Cerebellar cortex (tissue), 1 donor: ENCODE data around the gene OTOG.

ENCODE experiments used
- DNase-seq: peaks from one replicate; pipeline ENCODE4 v3.0.0-alpha.2; 2015; ENCODE audit warnings: low spot score

OTOG gene

GRCh38 chr11:17560281-17561110 lies 13.4 kb downstream of the OTOG start:
- DNase-seq = no peak

DNA sequence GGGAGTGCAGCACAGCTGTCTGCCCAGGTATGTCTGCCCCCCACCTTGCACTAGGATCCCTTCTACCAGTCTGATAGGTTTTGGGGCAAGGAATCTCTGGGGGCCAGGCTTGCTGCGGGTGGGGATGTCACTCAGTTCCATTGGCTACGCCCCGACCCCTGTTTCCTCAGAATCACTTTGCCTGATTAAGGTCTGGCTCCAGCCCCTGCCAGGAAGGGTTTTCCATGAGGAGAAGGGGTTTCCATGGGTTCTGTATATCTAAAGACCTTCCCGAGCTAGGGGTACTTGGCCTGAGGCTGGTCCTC lies 14.0 kb downstream of the OTOG start:
- DNase-seq = no peak

- no peak for DNase-seq
Observed at GRCh38 chr11:17561526-17561925, 14.5 kb downstream of the OTOG start.

GRCh38 chr11:17563231-17563646 lies 16.2 kb downstream of the OTOG start:
- DNase-seq = no peak

GRCh38 chr11:17563961-17564686 lies 17.1 kb downstream of the OTOG start:
- DNase-seq = no peak

GRCh38 chr11:17564687-17565042 lies 17.6 kb downstream of the OTOG start:
- no peak for DNase-seq

DNA sequence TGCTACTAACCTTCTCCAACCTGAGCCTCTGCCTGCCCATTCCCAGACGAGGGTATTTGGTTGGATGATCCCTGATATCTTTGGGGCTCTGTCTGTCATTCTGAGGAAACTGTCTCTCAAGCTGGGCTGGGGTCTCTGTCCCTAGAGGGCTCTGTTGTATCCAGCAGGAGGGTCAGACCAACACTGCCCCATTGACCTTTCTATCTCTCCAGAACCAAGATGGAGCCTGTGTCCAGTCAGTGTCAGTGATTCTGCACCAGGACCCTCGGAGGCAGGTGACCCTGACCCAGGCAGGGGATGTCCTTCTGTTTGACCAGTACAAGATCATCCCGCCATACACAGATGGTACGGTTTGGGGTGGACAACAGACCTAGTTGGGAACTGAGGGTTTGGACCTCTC lies 21.9 kb downstream of the OTOG start:
- no peak for DNase-seq

DNA sequence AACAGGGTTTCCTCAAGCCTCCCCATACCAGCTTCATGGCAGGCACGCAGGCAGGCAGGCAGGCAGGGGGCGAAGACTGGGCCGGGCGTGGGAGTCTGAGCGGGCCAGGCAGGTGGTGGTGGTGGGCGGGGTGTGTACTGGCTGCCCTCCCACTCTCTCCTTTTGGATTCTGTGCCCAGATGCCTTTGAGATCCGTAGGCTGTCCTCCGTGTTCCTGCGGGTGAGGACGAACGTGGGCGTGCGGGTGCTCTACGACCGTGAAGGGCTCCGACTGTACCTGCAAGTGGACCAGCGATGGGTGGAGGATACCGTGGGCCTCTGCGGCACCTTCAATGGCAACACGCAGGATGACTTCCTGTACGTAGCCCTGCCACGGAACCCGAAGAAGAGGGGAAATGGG lies 23.0 kb downstream of the OTOG start:
- DNase-seq = no peak

DNA sequence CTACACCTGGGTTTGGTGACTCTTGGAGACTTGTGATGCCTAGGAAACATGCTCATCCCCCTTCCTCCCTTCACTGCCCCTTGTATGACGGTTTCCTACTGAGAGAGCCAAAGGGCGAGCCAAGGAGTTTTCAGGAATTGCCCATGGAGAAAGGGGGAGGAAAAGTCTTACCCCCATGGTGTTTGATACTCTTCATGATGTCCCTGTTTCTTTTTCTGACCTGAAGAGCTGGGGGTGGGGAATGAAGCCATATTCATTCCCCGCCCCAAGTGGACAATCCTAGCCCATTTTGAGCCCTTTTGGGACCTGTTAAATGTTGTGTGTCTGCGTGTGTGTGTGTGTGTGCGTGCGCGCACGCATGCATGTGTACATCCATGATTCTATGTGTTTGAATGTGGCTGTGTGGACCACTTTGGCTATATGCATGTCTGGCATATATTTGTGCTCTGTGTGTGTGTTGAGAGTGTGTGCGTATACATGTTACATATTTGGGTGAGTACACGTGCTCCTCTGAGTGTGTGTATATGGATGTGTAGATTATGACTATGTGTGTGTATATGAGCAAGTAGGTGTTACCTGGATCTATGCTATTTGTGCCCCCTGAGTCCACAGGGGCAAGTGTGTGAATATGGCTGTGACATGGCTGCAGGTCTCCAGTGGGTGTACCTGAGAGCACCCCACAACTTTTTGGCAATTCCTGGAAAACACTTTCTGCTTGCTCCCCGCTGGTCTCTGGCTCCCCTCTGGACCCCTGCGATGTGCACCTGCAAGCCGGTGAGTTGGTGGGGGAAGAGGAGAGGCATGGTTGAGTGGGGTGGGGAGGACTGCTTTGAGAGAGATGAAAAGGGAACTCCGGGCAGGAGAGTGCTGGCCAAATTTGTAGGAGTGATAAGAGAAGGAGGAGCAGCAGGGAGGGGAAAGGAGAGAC lies 24.6 kb downstream of the OTOG start:
- DNase-seq = no peak

DNA sequence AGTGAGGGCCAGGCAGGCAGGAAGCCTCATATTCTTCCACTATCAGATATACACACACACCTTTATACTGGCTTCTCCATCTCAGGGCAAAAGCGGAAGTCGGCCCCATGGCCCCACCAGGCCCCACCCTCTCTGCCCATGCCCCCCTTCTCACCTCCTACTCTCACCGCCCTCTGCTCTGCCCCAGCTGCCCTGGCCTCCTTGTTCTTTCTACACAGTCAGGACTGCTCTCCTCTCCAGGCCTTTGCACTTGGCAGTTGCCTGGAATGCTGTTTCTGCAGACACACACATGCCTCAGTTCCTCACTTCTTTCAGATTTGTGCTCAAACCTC lies 25.3 kb downstream of the OTOG start:
- no peak for DNase-seq

GRCh38 chr11:17572791-17573460 lies 25.9 kb downstream of the OTOG start:
- no peak for DNase-seq

DNA sequence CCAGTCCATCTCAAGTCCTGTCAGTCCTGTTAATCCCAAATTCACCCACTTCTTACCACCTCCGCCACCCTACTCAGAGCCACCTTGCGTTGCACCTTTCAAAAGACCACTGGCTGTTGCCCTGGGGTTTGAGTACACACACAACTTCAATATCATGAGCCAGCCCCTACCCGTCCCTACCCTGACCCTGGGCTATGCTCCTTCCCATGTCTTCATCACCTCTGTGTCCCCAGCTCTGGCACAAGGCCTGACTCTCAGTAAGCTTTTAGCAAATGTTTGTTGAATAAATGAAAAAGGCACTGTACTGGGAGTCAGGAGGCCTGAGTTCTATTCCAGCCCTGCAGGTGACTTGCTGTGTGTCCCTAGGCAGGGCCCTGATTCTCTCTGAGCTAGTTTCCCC lies 26.5 kb downstream of the OTOG start:
- DNase-seq = no peak

DNA sequence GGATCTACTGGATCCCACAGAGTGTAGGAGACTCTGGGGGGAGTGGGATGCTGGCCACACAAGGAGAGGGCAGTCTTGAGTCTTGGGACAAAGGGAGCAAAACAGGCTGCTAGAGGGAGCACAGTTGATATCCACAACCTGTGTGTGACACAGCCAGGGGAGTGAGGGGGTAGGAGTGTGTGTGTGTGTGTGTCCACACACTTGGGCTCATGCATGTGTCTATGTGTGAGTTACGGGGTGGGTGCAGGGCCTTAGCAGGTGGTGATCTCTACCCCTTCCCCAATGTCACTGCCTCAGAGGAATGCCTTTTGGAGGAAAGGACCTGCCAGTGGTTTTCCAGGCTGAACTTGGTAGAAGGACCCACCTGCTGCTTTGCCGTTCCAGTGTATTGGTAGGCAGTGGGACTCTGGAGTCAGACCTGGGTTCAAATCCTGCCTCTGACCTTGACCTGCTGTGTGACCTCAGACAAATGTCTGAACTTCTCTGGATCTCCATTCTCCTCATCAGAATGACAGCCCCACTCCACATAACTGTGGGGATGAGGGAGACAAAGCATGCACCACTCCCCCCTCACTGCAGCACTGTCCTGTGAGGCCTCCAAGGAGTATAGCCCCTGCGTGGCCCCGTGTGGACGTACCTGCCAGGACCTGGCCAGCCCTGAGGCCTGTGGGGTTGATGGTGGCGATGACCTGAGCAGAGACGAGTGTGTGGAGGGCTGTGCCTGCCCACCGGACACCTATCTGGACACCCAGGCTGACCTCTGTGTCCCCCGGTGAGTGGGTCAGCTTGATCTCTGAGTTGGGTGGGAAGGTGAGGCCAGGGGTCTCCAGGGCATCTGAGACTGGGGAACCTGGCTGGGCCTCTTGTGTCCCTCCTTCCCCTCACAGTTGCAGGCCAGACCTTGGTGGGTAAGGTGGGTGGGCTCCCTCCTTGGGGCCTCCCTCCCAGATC lies 27.4 kb downstream of the OTOG start:
- no peak for DNase-seq

DNA sequence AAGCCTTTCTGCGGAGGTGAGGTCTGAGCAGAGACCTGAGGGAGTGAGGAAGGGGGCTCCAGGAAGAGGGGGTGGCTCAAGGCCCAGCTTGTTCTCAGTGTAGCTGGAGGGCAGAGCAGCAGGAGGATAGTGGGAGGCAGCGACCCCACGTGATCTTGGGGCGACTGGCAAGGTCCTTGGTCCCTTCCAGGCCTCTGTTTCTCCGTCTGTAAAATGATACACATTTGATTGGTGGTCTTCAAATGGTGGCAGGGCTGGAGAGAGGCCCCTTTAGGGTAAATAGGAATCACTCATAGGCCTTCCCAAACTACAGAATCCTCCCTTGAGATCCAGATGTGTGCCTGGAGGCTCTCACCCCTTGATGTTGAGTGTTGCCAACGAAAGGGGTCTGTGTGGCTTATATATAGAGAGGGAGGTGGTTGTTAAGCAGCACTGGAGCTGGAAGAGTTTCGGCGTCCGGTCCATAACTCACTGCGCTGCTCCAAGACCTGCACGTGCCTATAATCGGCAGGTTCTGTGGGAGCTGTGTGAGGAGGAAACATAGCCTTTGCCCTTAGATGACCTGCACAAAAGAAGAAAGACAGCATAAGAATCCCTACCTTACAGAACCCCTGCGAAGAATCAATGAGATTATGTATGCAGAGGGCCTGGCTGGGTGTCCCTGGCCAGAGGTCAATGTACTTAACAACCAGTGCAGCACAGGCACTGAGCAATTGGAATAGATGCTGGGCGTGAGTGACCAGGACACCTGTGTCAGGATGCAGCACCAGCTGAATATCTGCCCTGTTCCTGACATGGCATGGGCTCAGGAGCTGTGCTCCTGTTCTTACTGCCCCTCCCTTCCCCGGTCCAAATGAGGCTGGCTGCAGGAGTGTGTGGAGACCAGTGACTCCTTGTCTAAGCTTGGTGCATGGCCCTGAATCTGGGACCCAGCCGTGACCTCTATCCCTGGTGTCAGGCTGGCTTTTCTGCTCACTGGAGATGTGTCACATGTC lies 28.7 kb downstream of the OTOG start:
- no peak for DNase-seq

- no peak for DNase-seq
Observed at GRCh38 chr11:17578296-17578695, 31.2 kb downstream of the OTOG start.

GRCh38 chr11:17578958-17579357 lies 31.9 kb downstream of the OTOG start:
- DNase-seq = no peak

- DNase-seq = no peak
Observed at GRCh38 chr11:17579451-17579850, 32.4 kb downstream of the OTOG start.

GRCh38 chr11:17580271-17580670 lies 33.2 kb downstream of the OTOG start:
- DNase-seq = no peak

- no peak for DNase-seq
Observed at GRCh38 chr11:17581036-17581731, 34.1 kb downstream of the OTOG start.
